ENCODE measurements around the gene GSS. TPM values are rescaled to one million over a fixed set of nuclear protein-coding genes. Genes with fewer than 3 reads are reported as not detected.

Gene GSS
- polyA plus RNA-seq, 3 donors: 30.4 to 52.9 (median 34.0) TPM

DNA sequence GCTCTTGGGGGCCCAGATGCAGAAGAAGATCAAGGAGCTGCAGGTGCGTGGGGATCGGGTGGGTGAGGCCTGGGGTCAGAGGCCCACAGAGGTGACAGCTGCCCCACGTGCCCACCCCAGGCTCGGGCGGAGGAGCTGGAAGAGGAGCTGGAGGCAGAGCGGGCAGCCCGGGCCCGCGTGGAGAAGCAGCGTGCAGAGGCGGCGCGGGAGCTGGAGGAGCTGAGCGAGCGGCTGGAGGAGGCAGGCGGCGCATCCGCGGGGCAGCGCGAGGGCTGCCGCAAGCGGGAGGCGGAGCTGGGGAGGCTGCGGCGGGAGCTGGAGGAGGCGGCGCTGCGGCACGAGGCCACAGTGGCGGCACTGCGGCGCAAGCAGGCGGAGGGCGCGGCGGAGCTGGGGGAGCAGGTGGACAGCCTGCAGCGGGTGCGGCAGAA is 41.5 kb upstream of the GSS start:
- H3K4me3 ChIP-seq (replicated peaks in 1 of 3; ENCODE audit: low read depth in 2 of 3, low read length in 3 of 3): no peak overlapping the region
- H3K27me3 ChIP-seq (ENCODE audit: control insufficient read depth in 2 of 2, insufficient read depth in 2 of 2, low read length in 2 of 2): no peaks in the 10 kb centered on the region
- H3K4me3 Mint-ChIP-seq: no peak overlapping the region
- H3K9me3 ChIP-seq (replicated peaks in 1 of 2; ENCODE audit: control insufficient read depth in 1 of 2, insufficient read depth in 1 of 2, low read length in 2 of 2): no peaks in the 10 kb centered on the region
- H2AFZ ChIP-seq (ENCODE audit: insufficient read depth, low read depth, low read length, poor library complexity, severe bottlenecking): no peak overlapping the region
- intact Hi-C loops (cut with micrococcal nuclease): no loop called here
- WGBS (ENCODE audit: insufficient coverage): 87% methylated on average over 31 of the region's 39 CpGs
- no peak overlapping the region for H3K4me2 ChIP-seq (replicated peaks; ENCODE audit: extremely low read depth, low read length, poor library complexity, severe bottlenecking)
- peaks cover 0 to 5% (median 0%) of the 10 kb centered on the region in 3 donors for H3K27me3 Mint-ChIP-seq (ENCODE audit: low read depth in 3 of 3)
- DNase-seq: no peak
- peaks cover 12% of the 10 kb centered on the region for H4K20me1 ChIP-seq (ENCODE audit: insufficient read depth, low read length)
- TF ChIP-seq, protein P1, sequence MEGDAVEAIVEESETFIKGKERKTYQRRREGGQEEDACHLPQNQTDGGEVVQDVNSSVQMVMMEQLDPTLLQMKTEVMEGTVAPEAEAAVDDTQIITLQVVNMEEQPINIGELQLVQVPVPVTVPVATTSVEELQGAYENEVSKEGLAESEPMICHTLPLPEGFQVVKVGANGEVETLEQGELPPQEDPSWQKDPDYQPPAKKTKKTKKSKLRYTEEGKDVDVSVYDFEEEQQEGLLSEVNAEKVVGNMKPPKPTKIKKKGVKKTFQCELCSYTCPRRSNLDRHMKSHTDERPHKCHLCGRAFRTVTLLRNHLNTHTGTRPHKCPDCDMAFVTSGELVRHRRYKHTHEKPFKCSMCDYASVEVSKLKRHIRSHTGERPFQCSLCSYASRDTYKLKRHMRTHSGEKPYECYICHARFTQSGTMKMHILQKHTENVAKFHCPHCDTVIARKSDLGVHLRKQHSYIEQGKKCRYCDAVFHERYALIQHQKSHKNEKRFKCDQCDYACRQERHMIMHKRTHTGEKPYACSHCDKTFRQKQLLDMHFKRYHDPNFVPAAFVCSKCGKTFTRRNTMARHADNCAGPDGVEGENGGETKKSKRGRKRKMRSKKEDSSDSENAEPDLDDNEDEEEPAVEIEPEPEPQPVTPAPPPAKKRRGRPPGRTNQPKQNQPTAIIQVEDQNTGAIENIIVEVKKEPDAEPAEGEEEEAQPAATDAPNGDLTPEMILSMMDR (IDR thresholded peaks at IDR 0.05): no peak
- H3K4me1 ChIP-seq (ENCODE audit: control insufficient read depth in 1 of 2, insufficient read depth in 2 of 2, low read length in 2 of 2): no peaks in the 10 kb centered on the region
- H3K79me2 ChIP-seq (ENCODE audit: insufficient read depth, low read length): no peaks in the 10 kb centered on the region
- H3K36me3 ChIP-seq (replicated peaks in 1 of 2; ENCODE audit: control insufficient read depth in 1 of 2, insufficient read depth in 2 of 2, low read length in 2 of 2): peaks cover 73 to 87% of the 10 kb centered on the region in 2 donors
- peaks cover 78 to 88% of the 10 kb centered on the region in 2 donors for H3K36me3 Mint-ChIP-seq
- no peaks in the 10 kb centered on the region for H3K4me1 Mint-ChIP-seq
- peaks cover 0 to 2% (median 0%) of the 10 kb centered on the region in 7 donors for H3K9me3 Mint-ChIP-seq
- peak overlapping the region in 1 of 7 donors; percentile 67 for H3K27ac Mint-ChIP-seq
- no peak overlapping the region for H3K9ac ChIP-seq (ENCODE audit: insufficient read depth, low read length, poor library complexity, severe bottlenecking)
- no peak overlapping the region for H3K27ac ChIP-seq (ENCODE audit: low read depth in 1 of 2, low read length in 2 of 2)

- no peak for DNase-seq
- H3K79me2 ChIP-seq (ENCODE audit: insufficient read depth, low read length): no peaks in the 10 kb centered on the region
- Mint-ChIP-seq H3K9me3 (peaks cover 0 to 2% (median 0%) of the 10 kb centered on the region in 7 donors), H3K27me3 (ENCODE audit: low read depth in 3 of 3) (peaks cover 0 to 5% (median 0%) of the 10 kb centered on the region in 3 donors), H3K4me3 (no peak overlapping the region), H3K4me1 (no peaks in the 10 kb centered on the region), H3K27ac (peak overlapping the region in 4 of 7 donors; percentile 27 to 71 (median 35)), H3K36me3 (peaks cover 71 to 81% of the 10 kb centered on the region in 2 donors)
- no peaks in the 10 kb centered on the region for H3K27me3 ChIP-seq (ENCODE audit: control insufficient read depth in 2 of 2, insufficient read depth in 2 of 2, low read length in 2 of 2)
- no peak overlapping the region for H3K4me3 ChIP-seq (replicated peaks in 1 of 3; ENCODE audit: low read depth in 2 of 3, low read length in 3 of 3)
- TF ChIP-seq, protein P1 (IDR thresholded peaks at IDR 0.05): no peak
- H3K9me3 ChIP-seq (replicated peaks in 1 of 2; ENCODE audit: control insufficient read depth in 1 of 2, insufficient read depth in 1 of 2, low read length in 2 of 2): no peaks in the 10 kb centered on the region
- no peak overlapping the region for H3K9ac ChIP-seq (ENCODE audit: insufficient read depth, low read length, poor library complexity, severe bottlenecking)
- H3K27ac ChIP-seq (ENCODE audit: low read depth in 1 of 2, low read length in 2 of 2): no peak overlapping the region
- peaks cover 66 to 80% of the 10 kb centered on the region in 2 donors for H3K36me3 ChIP-seq (replicated peaks in 1 of 2; ENCODE audit: control insufficient read depth in 1 of 2, insufficient read depth in 2 of 2, low read length in 2 of 2)
- H4K20me1 ChIP-seq (ENCODE audit: insufficient read depth, low read length): peaks cover 4% of the 10 kb centered on the region
- H2AFZ ChIP-seq (ENCODE audit: insufficient read depth, low read depth, low read length, poor library complexity, severe bottlenecking): no peak overlapping the region
- intact Hi-C loops (cut with micrococcal nuclease): no loop called here
- no peak overlapping the region for H3K4me2 ChIP-seq (replicated peaks; ENCODE audit: extremely low read depth, low read length, poor library complexity, severe bottlenecking)
- no peaks in the 10 kb centered on the region for H3K4me1 ChIP-seq (ENCODE audit: control insufficient read depth in 1 of 2, insufficient read depth in 2 of 2, low read length in 2 of 2)
- 98% methylated on average over 26 of the region's 26 CpGs for WGBS (ENCODE audit: insufficient coverage)
Measured at GRCh38 chr20:34996243-34997028, 40.8 kb upstream of the GSS start.

Measured in CD14-positive monocyte (primary cell).